Measurements from ENCODE around the gene CRISPLD2. TPM values are rescaled to one million over a fixed set of nuclear protein-coding genes. Genes with fewer than 3 reads are reported as not detected.
"Not testable (repeated sequence)": the region's sequence is repeated elsewhere in the genome, so short reads cannot be mapped to it uniquely, and the experiment has no call there.

Gene CRISPLD2
- total RNA-seq, 1 experiment from 2014 or later: 0.95 TPM

- not testable (repeated sequence) for DNase-seq (ENCODE audit: low spot score)
Observed at GRCh38 chr16:84856811-84857210, 37.0 kb downstream of the CRISPLD2 start.

GRCh38 chr16:84859681-84860080, 39.9 kb downstream of the CRISPLD2 start:
- DNase-seq (ENCODE audit: low spot score): no peak

- DNase-seq (ENCODE audit: low spot score): no peak
Observed at GRCh38 chr16:84860383-84860782, 40.6 kb downstream of the CRISPLD2 start.

- DNase-seq (ENCODE audit: low spot score): no peak
Observed at GRCh38 chr16:84861671-84862070, 41.9 kb downstream of the CRISPLD2 start.

- DNase-seq (ENCODE audit: low spot score): no peak
Observed at GRCh38 chr16:84862804-84863480, 43.2 kb downstream of the CRISPLD2 start.

- DNase-seq (ENCODE audit: low spot score): no peak
Observed at GRCh38 chr16:84863481-84863814, 43.7 kb downstream of the CRISPLD2 start.

GRCh38 chr16:84864326-84864955, 44.7 kb downstream of the CRISPLD2 start:
- DNase-seq (ENCODE audit: low spot score): no peak

- DNase-seq (ENCODE audit: low spot score): no peak
Observed at GRCh38 chr16:84867696-84868095, 47.9 kb downstream of the CRISPLD2 start.

GRCh38 chr16:84868328-84868727, 48.5 kb downstream of the CRISPLD2 start:
- no peak for DNase-seq (ENCODE audit: low spot score)

GRCh38 chr16:84868829-84869472, 49.2 kb downstream of the CRISPLD2 start:
- no peak for DNase-seq (ENCODE audit: low spot score)

- DNase-seq (ENCODE audit: low spot score): no peak
Observed at GRCh38 chr16:84869473-84869845, 49.7 kb downstream of the CRISPLD2 start.

- not testable (repeated sequence) for DNase-seq (ENCODE audit: low spot score)
Observed at GRCh38 chr16:84872971-84873370, 53.2 kb downstream of the CRISPLD2 start.

- DNase-seq (ENCODE audit: low spot score): no peak
Observed at GRCh38 chr16:84874004-84874435, 54.2 kb downstream of the CRISPLD2 start.

- no peak for DNase-seq (ENCODE audit: low spot score)
Observed at GRCh38 chr16:84874553-84874952, 54.8 kb downstream of the CRISPLD2 start.

- DNase-seq (ENCODE audit: low spot score): no peak
Observed at GRCh38 chr16:84874983-84875382, 55.2 kb downstream of the CRISPLD2 start.

- DNase-seq (ENCODE audit: low spot score): no peak
Observed at GRCh38 chr16:84875846-84876245, 56.1 kb downstream of the CRISPLD2 start.

GRCh38 chr16:84876873-84877606, 57.3 kb downstream of the CRISPLD2 start:
- no peak for DNase-seq (ENCODE audit: low spot score)

- DNase-seq (ENCODE audit: low spot score): no peak
Observed at GRCh38 chr16:84878770-84879169, 59.0 kb downstream of the CRISPLD2 start.

GRCh38 chr16:84879569-84880487, 60.0 kb downstream of the CRISPLD2 start:
- DNase-seq (ENCODE audit: low spot score): peak; percentile 93

GRCh38 chr16:84881702-84882521, 62.1 kb downstream of the CRISPLD2 start:
- peak; percentile 81 for DNase-seq (ENCODE audit: low spot score)

Data from A172 (cell line).